Ovary (tissue), 9 donors: ENCODE measurements around the gene CA11. TPM values are rescaled to one million over a fixed set of nuclear protein-coding genes. Genes with fewer than 3 reads are reported as not detected.

Source experiments
- DNase-seq, 5 donors: peaks; one replicate each; pipeline ENCODE4 v3.0.0-alpha.2; 2019 to 2020
- H3K27ac ChIP-seq, 2 donors: fragments of 200-600 bp; one replicate each; pipeline versions ENCODE4 v1.5.1 to v1.8.0; 2019 to 2022
- H3K27me3 ChIP-seq: fragments of 200-600 bp; one replicate; pipeline ENCODE4 v1.8.0; 2022
- H3K36me3 ChIP-seq: fragments of 200-600 bp; sonication (generic); one replicate; pipeline ENCODE4 v1.5.1; 2019
- H3K4me1 ChIP-seq: one replicate; pipeline ENCODE4 v1.8.1; 2013; ENCODE audit warnings: mild to moderate bottlenecking, moderate library complexity; ENCODE audit not compliant: insufficient read depth
- H3K4me3 ChIP-seq: fragments of 200-600 bp; sonication (generic); one replicate; pipeline ENCODE4 v1.5.1; 2017
- H3K9me3 ChIP-seq, 2 donors: fragments of 200-600 bp in 1 of 2; sonication (generic) in 1 of 2; one replicate each; pipeline versions ENCODE4 v1.5.1 to v1.8.1; 2013 to 2019; ENCODE audit warnings: mild to moderate bottlenecking in 1 of 2, moderate library complexity in 1 of 2
- CTCF ChIP-seq, 3 donors: fragments of 450-650 bp in 2 of 3; fragments of 200-600 bp in 1 of 3; IDR thresholded peaks; one replicate each; pipeline versions ENCODE4 v1.5.1 to v1.8.0; 2016 to 2022; ENCODE audit warnings: antibody characterized with exemption in 3 of 3, mild to moderate bottlenecking in 1 of 3
- EP300 ChIP-seq: sonication (generic); formaldehyde crosslinking; IDR thresholded peaks from one replicate; pipeline ENCODE4 v1.6.1; 2017; ENCODE audit warnings: antibody characterized with exemption
- POLR2A ChIP-seq: fragments of 450-650 bp; IDR thresholded peaks from one replicate; pipeline ENCODE4 v1.6.1; 2017; ENCODE audit warnings: antibody characterized with exemption, mild to moderate bottlenecking, moderate library complexity
- WGBS, 3 donors: extraction: QIAGEN DNeasy Blood & Tissue Kit in 1 of 3; methylation state at CpG; one replicate each; pipeline versions ENCODE4 v1.1.5 to v1.1.7; 2013 to 2017; 5-methylcytosine and 5-hydroxymethylcytosine counted together
- intact Hi-C, 4 donors: fragments of 100-400 bp; cut with DNase I; formaldehyde crosslinking; loops; one replicate each; pipeline versions ENCODE4 v1.11.0 to v1.15.1; 2022 to 2023
- polyA plus RNA-seq, 2 donors: library from polyadenylated mRNA; stranded (reverse); fragments of 200-250 nt in 1 of 2; fragments of 350-450 nt in 1 of 2; fragmentation: Illumina TruSeq in 1 of 2; extraction: RNeasy Lipid Tissue Mini Kit (QIAGEN cat#74804) in 1 of 2; gene quantifications; one replicate each; pipeline ENCODE4 v1.2.3, GENCODE V29; 2013 to 2014
- total RNA-seq, 7 donors: library from RNA; depleted of rRNA in 2 of 7; stranded (reverse); fragments of >200 nt in 2 of 7; fragmentation: NEBNext Ultra II Directional in 3 of 7; extraction: Animal tissue kit (Norgen Biotek cat#: 25700) in 3 of 7; gene quantifications; one replicate each; pipeline versions ENCODE4 v1.1.0 to v1.2.4, GENCODE V29; 2016 to 2023
- donor health status: DM: no; HTN: no; CAD: no; lungs with moderate emphysema.
- donor health status: DM: no; HTN: no; CAD: no.
- donor health status: Bipolar disorder and iron deficiency.
- donor health status: DM: yes; HTN: yes; CAD: no.
- donor health status: DM: no; HTN: no; CAD: no.
- donor health status: DM: yes; HTN: yes; CAD: no.

CA11 gene
- total and polyA plus RNA-seq, 9 donors: 14.9 to 53.1 (median 43.1) TPM

- intact Hi-C loops: no loop called here
- TF ChIP-seq EP300 (no peak), POLR2A (no peak), CTCF (IDR thresholded peaks at IDR 0.05) (no peak)
- H3K36me3 ChIP-seq: no peaks in the 10 kb centered on the region
- 71 to 73% (median 71%) methylated on average over 16 of the region's 16 CpGs for WGBS, 3 donors
- H3K4me1 ChIP-seq: peaks cover 7% of the 10 kb centered on the region
- no peak overlapping the region for H3K4me3 ChIP-seq
- H3K9me3 ChIP-seq: no peaks in the 10 kb centered on the region
- peak overlapping the region; percentile 89 to 93 for H3K27ac ChIP-seq
- DNase-seq: peak in 4 of 5 donors; percentile 57 to 77 (median 70)
- no peaks in the 10 kb centered on the region for H3K27me3 ChIP-seq
Measured at GRCh38 chr19:48638831-48639381, 7.1 kb downstream of the CA11 start.

- WGBS, 3 donors: 7% methylated on average over 29 of the region's 29 CpGs
- Histone ChIP-seq H3K4me1 (peaks cover 10% of the 10 kb centered on the region), H3K36me3 (no peaks in the 10 kb centered on the region), H3K4me3 (peak overlapping the region; percentile 51), H3K9me3 (no peaks in the 10 kb centered on the region), H3K27me3 (no peaks in the 10 kb centered on the region), H3K27ac (peak overlapping the region; percentile 89 to 93)
- intact Hi-C loops: no loop called here
- TF ChIP-seq CTCF (IDR thresholded peaks at IDR 0.05) (peak in 2 of 3 donors; percentile 15 to 23), POLR2A (peak; percentile 61), EP300 (no peak)
- DNase-seq: peak; percentile 87 to 92 (median 88)
Measured at GRCh38 chr19:48637948-48638830, 7.8 kb downstream of the CA11 start.

- intact Hi-C loops: no loop called here
- Histone ChIP-seq H3K4me1 (peaks cover 13% of the 10 kb centered on the region), H3K4me3 (peak overlapping the region; percentile 60), H3K36me3 (no peaks in the 10 kb centered on the region), H3K27ac (peak overlapping the region; percentile 89 to 93), H3K9me3 (no peaks in the 10 kb centered on the region), H3K27me3 (no peaks in the 10 kb centered on the region)
- 0 to 1% (median 1%) methylated on average over 38 of the region's 38 CpGs for WGBS, 3 donors
- peak; percentile 99 to 100 (median 100) for DNase-seq
- TF ChIP-seq CTCF (IDR thresholded peaks at IDR 0.05) (no peak), EP300 (peak; percentile 63), POLR2A (peak; percentile 6)
Measured at GRCh38 chr19:48637449-48637947, 8.5 kb downstream of the CA11 start.

- H3K4me1 ChIP-seq: peaks cover 13% of the 10 kb centered on the region
- H3K9me3 ChIP-seq: no peaks in the 10 kb centered on the region
- H3K36me3 ChIP-seq: no peaks in the 10 kb centered on the region
- DNase-seq: peak in 3 of 5 donors; percentile 74 to 77 (median 76)
- WGBS, 3 donors: 0 to 2% (median 0%) methylated on average over 30 to 40 of the region's 40 CpGs
- peak within 1 kb of the TSS; percentile 60 for H3K4me3 ChIP-seq
- H3K27me3 ChIP-seq: no peaks in the 10 kb centered on the region
- intact Hi-C loops: no loop called here
- peak within 1 kb of the TSS; percentile 89 to 93 for H3K27ac ChIP-seq
- TF ChIP-seq POLR2A (peak; percentile 42), EP300 (no peak), CTCF (IDR thresholded peaks at IDR 0.05) (peak in 1 of 3 donors; percentile 30)
Measured at GRCh38 chr19:48636859-48637448, 9.0 kb downstream of the CA11 start, which contains the start of gene DBP. Gene DBP (minus strand): TSS chr19:48637379. CDS start chr19:48636994, 385 bp downstream.
